ENCODE results near the gene CGB1. TPM values are rescaled to one million over a fixed set of nuclear protein-coding genes. Genes with fewer than 3 reads are reported as not detected.
"Not testable (repeated sequence)": the region's sequence is repeated elsewhere in the genome, so short reads cannot be mapped to it uniquely, and the experiment has no call there.

CGB1 gene
- total RNA-seq, 1 experiment from 2014 or later, result not detected

- H3K14ac ChIP-seq (ENCODE audit: insufficient read depth, low read length); H3K4ac ChIP-seq (ENCODE audit: low read depth, low read length); H2BK12ac ChIP-seq (ENCODE audit: insufficient read length, low read depth, low read length); H3K27me3 ChIP-seq (ENCODE audit: insufficient read depth, low read length); H3K9ac ChIP-seq (ENCODE audit: extremely low read depth, insufficient read length, low read length); H2AFZ ChIP-seq (ENCODE audit: low read length); H2AK5ac ChIP-seq (ENCODE audit: insufficient read length, low read length); H3K79me1 ChIP-seq (ENCODE audit: insufficient read depth, low read depth, low read length, poor library complexity, severe bottlenecking); H2BK5ac ChIP-seq (ENCODE audit: insufficient read length, low read length); DNase-seq; H3K23ac ChIP-seq (ENCODE audit: insufficient read length, low read depth, low read length); H2BK15ac ChIP-seq (ENCODE audit: low read depth, low read length); H3K27ac ChIP-seq (ENCODE audit: insufficient read length, low read depth, low read length); H4K5ac ChIP-seq (ENCODE audit: insufficient read length, low read depth, low read length); H3K4me3 Mint-ChIP-seq; H3K23me2 ChIP-seq (ENCODE audit: insufficient read length, low read depth, low read length, poor library complexity, severe bottlenecking); H3K36me3 Mint-ChIP-seq (ENCODE audit: insufficient read depth in 1 of 3, low read depth in 3 of 3); H4K91ac ChIP-seq (ENCODE audit: insufficient read length, low read depth, low read length); H3K27ac Mint-ChIP-seq; H2BK120ac ChIP-seq (ENCODE audit: low read depth, low read length, poor library complexity, severe bottlenecking); H3K79me2 ChIP-seq (ENCODE audit: insufficient read depth, low read length); H3K18ac ChIP-seq (ENCODE audit: insufficient read length, low read depth, low read length); H2BK20ac ChIP-seq (ENCODE audit: low read depth, low read length, poor library complexity, severe bottlenecking); H3K9me3 Mint-ChIP-seq; H3K4me1 ChIP-seq (ENCODE audit: insufficient read depth, low read length); H4K8ac ChIP-seq (replicated peaks; ENCODE audit: insufficient read length, low read depth, low read length); H3K4me1 Mint-ChIP-seq; H4K20me1 ChIP-seq (ENCODE audit: control insufficient read depth, insufficient read depth, insufficient read length); H3K4me2 ChIP-seq (ENCODE audit: insufficient read depth, insufficient read length, low read length); H3T11ph ChIP-seq (ENCODE audit: low read length); H3K9me3 ChIP-seq (ENCODE audit: control insufficient read depth, low read depth, low read length); H3K56ac ChIP-seq (ENCODE audit: insufficient read length, low read depth, low read length): not testable (repeated sequence)
- peaks cover 24% of the 10 kb centered on the region for H3K27me3 Mint-ChIP-seq (ENCODE audit: low read depth)
- no CpG with 5 or more reads among the region's 26 CpGs for WGBS (ENCODE audit: extremely low coverage, insufficient read length, low lambda C conversion rate)
These were observed 2.0 kb upstream of the CGB1 start for GRCh38 chr19:49038557-49039276.

GRCh38 chr19:49038111-49038510 lies 1.4 kb upstream of the CGB1 start:
- not testable (repeated sequence) for H3K4me3 Mint-ChIP-seq; H2AFZ ChIP-seq (ENCODE audit: low read length); H3K23ac ChIP-seq (ENCODE audit: insufficient read length, low read depth, low read length); H3K79me1 ChIP-seq (ENCODE audit: insufficient read depth, low read depth, low read length, poor library complexity, severe bottlenecking); H3K4me1 ChIP-seq (ENCODE audit: insufficient read depth, low read length); DNase-seq; H3K4ac ChIP-seq (ENCODE audit: low read depth, low read length); H3K4me2 ChIP-seq (ENCODE audit: insufficient read depth, insufficient read length, low read length); H4K5ac ChIP-seq (ENCODE audit: insufficient read length, low read depth, low read length); H2BK15ac ChIP-seq (ENCODE audit: low read depth, low read length); H3K9ac ChIP-seq (ENCODE audit: extremely low read depth, insufficient read length, low read length); H3K27ac ChIP-seq (ENCODE audit: insufficient read length, low read depth, low read length); H3K27ac Mint-ChIP-seq; H3K23me2 ChIP-seq (ENCODE audit: insufficient read length, low read depth, low read length, poor library complexity, severe bottlenecking); H2BK12ac ChIP-seq (ENCODE audit: insufficient read length, low read depth, low read length); H4K8ac ChIP-seq (replicated peaks; ENCODE audit: insufficient read length, low read depth, low read length); H3K27me3 ChIP-seq (ENCODE audit: insufficient read depth, low read length); H2BK5ac ChIP-seq (ENCODE audit: insufficient read length, low read length); H4K91ac ChIP-seq (ENCODE audit: insufficient read length, low read depth, low read length); H2BK120ac ChIP-seq (ENCODE audit: low read depth, low read length, poor library complexity, severe bottlenecking); H3K36me3 Mint-ChIP-seq (ENCODE audit: insufficient read depth in 1 of 3, low read depth in 3 of 3); H2BK20ac ChIP-seq (ENCODE audit: low read depth, low read length, poor library complexity, severe bottlenecking); H3K56ac ChIP-seq (ENCODE audit: insufficient read length, low read depth, low read length); H3T11ph ChIP-seq (ENCODE audit: low read length); H3K18ac ChIP-seq (ENCODE audit: insufficient read length, low read depth, low read length); H3K9me3 ChIP-seq (ENCODE audit: control insufficient read depth, low read depth, low read length); H3K14ac ChIP-seq (ENCODE audit: insufficient read depth, low read length); H3K9me3 Mint-ChIP-seq; H2AK5ac ChIP-seq (ENCODE audit: insufficient read length, low read length); H3K79me2 ChIP-seq (ENCODE audit: insufficient read depth, low read length); H3K4me1 Mint-ChIP-seq; H4K20me1 ChIP-seq (ENCODE audit: control insufficient read depth, insufficient read depth, insufficient read length)
- peaks cover 20% of the 10 kb centered on the region for H3K27me3 Mint-ChIP-seq (ENCODE audit: low read depth)
- no CpG with 5 or more reads among the region's 8 CpGs for WGBS (ENCODE audit: extremely low coverage, insufficient read length, low lambda C conversion rate)

Measured in H9 (cell line).